ENCODE results near the gene CD8B2. TPM values are rescaled to one million over a fixed set of nuclear protein-coding genes. Genes with fewer than 3 reads are reported as not detected.
"Not testable (repeated sequence)": the region's sequence is repeated elsewhere in the genome, so short reads cannot be mapped to it uniquely, and the experiment has no call there.

CD8B2 gene
- total RNA-seq, 1 donor from 2014 or later: not detected

GRCh38 chr2:106513391-106513790, 26.2 kb downstream of the CD8B2 start:
- not testable (repeated sequence) for ATAC-seq

GRCh38 chr2:106514827-106515226, 27.7 kb downstream of the CD8B2 start:
- ATAC-seq: peak; percentile 79

GRCh38 chr2:106516436-106516835, 29.3 kb downstream of the CD8B2 start:
- no peak for ATAC-seq

GRCh38 chr2:106516864-106517263, 29.7 kb downstream of the CD8B2 start:
- ATAC-seq: no peak

GRCh38 chr2:106517329-106517728, 30.2 kb downstream of the CD8B2 start:
- ATAC-seq: no peak

GRCh38 chr2:106519767-106520166, 32.6 kb downstream of the CD8B2 start:
- no peak for ATAC-seq

- ATAC-seq: no peak
Measured at GRCh38 chr2:106521016-106521415, 33.9 kb downstream of the CD8B2 start.

GRCh38 chr2:106523976-106524665, 37.0 kb downstream of the CD8B2 start:
- ATAC-seq: no peak

GRCh38 chr2:106530866-106531265, 43.7 kb downstream of the CD8B2 start:
- ATAC-seq: no peak

GRCh38 chr2:106531676-106532214, 44.6 kb downstream of the CD8B2 start:
- ATAC-seq: no peak

- ATAC-seq: no peak
Measured at GRCh38 chr2:106532236-106532635, 45.1 kb downstream of the CD8B2 start.

- ATAC-seq: no peak
Measured at GRCh38 chr2:106534471-106534870, 47.3 kb downstream of the CD8B2 start.

GRCh38 chr2:106536490-106536889, 49.3 kb downstream of the CD8B2 start:
- no peak for ATAC-seq

GRCh38 chr2:106537047-106537446, 49.9 kb downstream of the CD8B2 start:
- ATAC-seq: peak; percentile 22

- no peak for ATAC-seq
Measured at GRCh38 chr2:106537791-106538191, 50.6 kb downstream of the CD8B2 start.

- ATAC-seq: no peak
Measured at GRCh38 chr2:106540886-106541285, 53.7 kb downstream of the CD8B2 start.

GRCh38 chr2:106541333-106541732, 54.2 kb downstream of the CD8B2 start:
- no peak for ATAC-seq

GRCh38 chr2:106542746-106543359, 55.7 kb downstream of the CD8B2 start:
- peak; percentile 88 for ATAC-seq

- ATAC-seq: no peak
Measured at GRCh38 chr2:106545007-106545406, 57.8 kb downstream of the CD8B2 start.

GRCh38 chr2:106546391-106546990, 59.3 kb downstream of the CD8B2 start:
- no peak for ATAC-seq

GRCh38 chr2:106547164-106547903, 60.2 kb downstream of the CD8B2 start:
- no peak for ATAC-seq

- ATAC-seq: no peak
Measured at GRCh38 chr2:106551417-106552130, 64.4 kb downstream of the CD8B2 start.
